Ammon's horn (tissue), 1 donor: ENCODE results near the gene ACD.

Experiments used
- DNase-seq: peaks from one replicate; pipeline ENCODE4 v3.0.0-alpha.2; 2016; ENCODE audit warnings: low spot score

The ACD gene

GRCh38 chr16:67647681-67648080 is 12.4 kb downstream of the ACD start:
- DNase-seq, result no peak

GRCh38 chr16:67647111-67647651 is 12.9 kb downstream of the ACD start:
- no peak for DNase-seq

- DNase-seq, result peak; percentile 0
These were observed 14.5 kb downstream of the ACD start for GRCh38 chr16:67645397-67646121.

- DNase-seq, result no peak
These were observed 16.0 kb downstream of the ACD start for GRCh38 chr16:67644038-67644437.

- DNase-seq, result peak; percentile 84
These were observed 18.0 kb downstream of the ACD start for GRCh38 chr16:67641779-67642708.

- no peak for DNase-seq
These were observed 22.4 kb downstream of the ACD start for GRCh38 chr16:67637625-67638024.

- no peak for DNase-seq
These were observed 23.3 kb downstream of the ACD start for GRCh38 chr16:67636713-67637112.

GRCh38 chr16:67632415-67633172 is 27.5 kb downstream of the ACD start:
- peak; percentile 49 for DNase-seq

GRCh38 chr16:67628216-67628615 is 31.8 kb downstream of the ACD start:
- DNase-seq, result no peak

GRCh38 chr16:67613808-67614207 is 46.3 kb downstream of the ACD start:
- DNase-seq, result no peak

- DNase-seq, result no peak
These were observed 51.7 kb downstream of the ACD start for GRCh38 chr16:67608364-67608763.
